Fibroblast of lung (primary cell): ENCODE measurements around the gene DUSP3.

ENCODE experiments used
- CTCF ChIP-seq, 2 donors: IDR thresholded peaks in 1 of 2; conservative IDR thresholded peaks in 1 of 2; 1 replicate in 1 of 2; 2 replicates in 1 of 2; pipeline ENCODE4 v1.5.1; 2011 to 2012; ENCODE audit warnings: low read length in 2 of 2, control low read depth in 1 of 2, inconsistent platforms in 1 of 2, low read depth in 1 of 2, mild to moderate bottlenecking in 1 of 2
- EZH2 ChIP-seq: IDR thresholded peaks from 2 replicates; pipeline ENCODE4 v1.5.1; 2012; ENCODE audit warnings: low read length, control low read depth, mild to moderate bottlenecking; ENCODE audit errors: missing control alignments

- no peak for TF ChIP-seq CTCF (conservative IDR thresholded peaks at IDR 0.05 in 1 of 2, IDR thresholded peaks at IDR 0.05 in 1 of 2; ENCODE audit: low read depth in 1 of 2, low read length in 2 of 2)
- no peak for TF ChIP-seq EZH2
Observed at GRCh38 chr17:43758086-43758485, 20.7 kb downstream of the DUSP3 start.
